ENCODE measurements around the gene BCL2L11. TPM values are rescaled to one million over a fixed set of nuclear protein-coding genes. Genes with fewer than 3 reads are reported as not detected.

BCL2L11 gene
- total and polyA plus RNA-seq, 9 of the 15 experiments (the other 6 are each of a cell fraction or from before 2014, with no cell fraction given): 2.2 to 18.8 (median 5.0) TPM

- no TSS peak for BruUV-seq (replicated peaks)
- H3K4me3 ChIP-seq: no peak overlapping the region
- ChIA-PET CTCF (ENCODE audit: low intra/inter-chr PET ratio) (no interaction called here), POLR2A (interaction anchor here (0.7 to 2.5 kb wide), 2 partner anchors 10 to 103 kb away, joined by 3 to 7 read pairs; partner anchors contain the start of gene BCL2L11)
- H3K27me3 ChIP-seq (ENCODE audit: control insufficient read depth in 2 of 2, insufficient read depth in 2 of 2, low read length in 2 of 2): peaks cover 0 to 4% of the 10 kb centered on the region in 2 experiments; a peak in 1 of 5 replicates
- FAIRE-seq (no peak), DNase-seq (ENCODE audit: extremely low read depth in 1 of 4, low spot score in 3 of 4) (no peak), ATAC-seq (no peak)
- H3K9me1 ChIP-seq (ENCODE audit: control insufficient read depth, insufficient read depth, low read length): no peaks in the 10 kb centered on the region
- H3K36me3 ChIP-seq (ENCODE audit: control insufficient read depth, insufficient read depth, low read length): no peaks in the 10 kb centered on the region
- H3K27ac ChIP-seq (ENCODE audit: extremely low read depth, low read depth, low read length): no peak overlapping the region
- H3K9me3 ChIP-seq (replicated peaks; ENCODE audit: control insufficient read depth, insufficient read depth, low read depth, low read length): no peaks in the 10 kb centered on the region
- TF ChIP-seq VEZF1 (CRISPR knock-in tag; IDR thresholded peaks at IDR 0.05) (no peak), C11orf30 (IDR thresholded peaks at IDR 0.05; ENCODE audit: low read depth) (no peak), ZFX (CRISPR knock-in tag; IDR thresholded peaks at IDR 0.05) (no peak), ZNF311 (CRISPR knock-in tag; IDR thresholded peaks at IDR 0.05) (no peak), NCOA4 (IDR thresholded peaks at IDR 0.05; ENCODE audit: partially characterized antibody) (no peak), CBX1 (IDR thresholded peaks at IDR 0.05; ENCODE audit: low read depth) (no peak), IRF1 (CRISPR knock-in tag; IDR thresholded peaks at IDR 0.05; ENCODE audit: borderline replicate concordance) (no peak)
- no peak overlapping the region for H3K9ac ChIP-seq (ENCODE audit: insufficient read depth in 1 of 2, low read depth in 2 of 2, low read length in 2 of 2)
- no peak overlapping the region for H3K4me2 ChIP-seq (ENCODE audit: insufficient read depth, low read length)
- whole genome bisulfite sequencing (ENCODE audit: insufficient coverage, low coverage, missing lambda C conversion rate): 13% methylated on average over 3 of the region's 4 CpGs
- no peaks in the 10 kb centered on the region for H3K4me1 ChIP-seq (replicated peaks in 1 of 2; ENCODE audit: control insufficient read depth in 2 of 2, insufficient read depth in 2 of 2, low read length in 2 of 2)
- H3K79me2 ChIP-seq (ENCODE audit: control insufficient read depth, insufficient read depth, low read length): no peaks in the 10 kb centered on the region
- H2AFZ ChIP-seq (ENCODE audit: low read depth, low read length): no peak overlapping the region
- intact Hi-C loops (cut with micrococcal nuclease) (loop anchor here (10.0 kb wide), 1 partner anchor 296 kb away; no protein-coding TSS in a partner anchor), in situ Hi-C loops (cut with MboI) (no loop called here)
- H4K20me1 ChIP-seq (replicated peaks; ENCODE audit: control insufficient read depth, insufficient read depth, low read length): no peaks in the 10 kb centered on the region; the same call in 1 of the 2 replicates
Measured at GRCh38 chr2:111111101-111111755, 9.5 kb upstream of the BCL2L11 start.
